HTR-8/SVneo (cell line): ENCODE data around the gene ARHGAP20.

Source experiments
- DNase-seq: peaks from one replicate; pipeline ENCODE4 v3.0.0; 2011; ENCODE audit warnings: low spot score, mixed read lengths; ENCODE audit not compliant: insufficient read length
- FAIRE-seq: peaks from 2 replicates; lab custom pipeline; 2011; peaks lifted over from hg19 to GRCh38; lab: Jason Lieb, UNC

Gene ARHGAP20, protein sequence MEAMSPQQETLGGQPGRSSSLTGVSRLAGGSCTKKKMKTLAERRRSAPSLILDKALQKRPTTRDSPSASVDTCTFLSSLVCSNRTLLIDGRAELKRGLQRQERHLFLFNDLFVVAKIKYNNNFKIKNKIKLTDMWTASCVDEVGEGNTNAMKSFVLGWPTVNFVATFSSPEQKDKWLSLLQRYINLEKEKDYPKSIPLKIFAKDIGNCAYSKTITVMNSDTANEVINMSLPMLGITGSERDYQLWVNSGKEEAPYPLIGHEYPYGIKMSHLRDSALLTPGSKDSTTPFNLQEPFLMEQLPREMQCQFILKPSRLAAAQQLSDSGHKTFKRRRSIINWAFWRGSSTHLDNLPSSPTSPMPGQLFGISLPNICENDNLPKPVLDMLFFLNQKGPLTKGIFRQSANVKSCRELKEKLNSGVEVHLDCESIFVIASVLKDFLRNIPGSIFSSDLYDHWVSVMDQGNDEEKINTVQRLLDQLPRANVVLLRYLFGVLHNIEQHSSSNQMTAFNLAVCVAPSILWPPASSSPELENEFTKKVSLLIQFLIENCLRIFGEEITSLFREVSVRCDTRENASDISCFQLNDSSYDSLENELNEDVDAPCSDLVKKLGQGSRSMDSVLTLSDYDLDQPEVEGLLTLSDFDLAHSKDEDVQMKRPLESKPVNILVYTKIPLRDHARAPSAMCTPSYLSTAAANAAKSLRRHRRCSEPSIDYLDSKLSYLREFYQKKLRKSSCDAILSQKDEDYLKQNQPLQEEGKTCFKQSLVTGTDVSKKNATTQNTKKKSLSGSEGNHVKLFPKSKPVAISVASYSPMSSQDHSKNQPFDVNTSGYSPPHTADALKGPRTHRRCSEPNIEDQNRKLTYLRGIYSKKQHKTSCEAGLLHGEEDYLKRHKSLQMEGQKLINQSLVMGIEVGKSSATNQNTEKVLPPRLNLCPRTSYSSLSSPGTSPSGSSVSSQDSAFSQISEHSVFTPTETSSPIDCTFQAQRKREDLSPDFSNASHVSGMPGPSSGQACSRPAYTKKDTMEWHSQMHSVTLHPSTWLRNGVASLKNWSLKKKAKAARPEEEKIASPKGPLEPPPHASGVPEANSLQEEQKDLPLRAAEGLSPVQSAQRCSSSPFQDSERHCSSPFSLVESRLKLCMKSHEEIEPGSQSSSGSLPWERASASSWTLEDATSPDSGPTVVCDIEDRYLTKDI

DNA sequence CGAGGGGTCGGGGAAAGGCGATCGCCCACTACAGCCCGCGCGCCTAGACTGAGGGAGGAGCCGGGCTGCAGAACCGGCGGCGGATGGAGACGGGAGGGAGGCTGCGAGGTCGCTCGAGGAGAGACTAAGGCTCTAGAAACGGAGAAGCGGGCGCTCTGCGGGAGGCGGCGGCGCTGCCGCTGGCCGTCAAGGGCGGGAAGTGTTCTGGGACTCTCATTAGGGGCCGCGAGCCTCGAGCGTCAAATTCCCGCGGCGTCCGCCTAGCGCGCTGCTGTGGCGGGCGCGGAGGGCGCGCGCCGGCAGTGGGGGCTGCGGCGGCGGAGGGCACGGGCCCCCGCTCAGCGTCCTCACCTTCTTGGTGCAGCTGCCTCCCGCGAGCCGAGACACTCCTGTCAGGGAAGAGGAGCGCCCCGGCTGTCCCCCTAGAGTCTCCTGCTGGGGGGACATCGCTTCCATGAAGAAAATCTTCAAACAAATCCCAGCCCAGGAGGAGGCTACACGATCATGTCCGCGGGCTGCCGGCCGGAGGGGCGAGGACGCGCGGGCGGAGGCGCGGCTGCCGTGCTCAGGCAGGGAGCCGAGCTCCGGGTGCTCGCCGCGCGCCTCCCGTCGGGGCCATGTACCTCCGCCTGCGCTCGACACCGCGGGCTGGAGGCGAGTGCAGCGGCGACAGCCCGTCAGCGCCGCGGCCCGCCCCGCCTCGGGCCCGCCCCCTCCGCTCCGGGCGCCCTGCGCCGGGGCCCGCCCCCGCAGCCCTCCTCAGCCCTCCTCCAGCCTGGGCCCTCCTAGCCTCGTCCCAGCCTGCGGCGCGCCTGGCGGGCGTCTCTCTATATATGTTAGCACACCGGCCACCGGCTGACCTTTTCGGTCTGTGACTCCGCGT is at the start of gene ARHGAP20:
TSS of gene ARHGAP20 (minus strand) at position 662 of the 883 bp plus-strand sequence. CDS start at position 456, 206 bp downstream.
- DNase-seq: peak; percentile 42
- FAIRE-seq: peak; percentile 38

DNA sequence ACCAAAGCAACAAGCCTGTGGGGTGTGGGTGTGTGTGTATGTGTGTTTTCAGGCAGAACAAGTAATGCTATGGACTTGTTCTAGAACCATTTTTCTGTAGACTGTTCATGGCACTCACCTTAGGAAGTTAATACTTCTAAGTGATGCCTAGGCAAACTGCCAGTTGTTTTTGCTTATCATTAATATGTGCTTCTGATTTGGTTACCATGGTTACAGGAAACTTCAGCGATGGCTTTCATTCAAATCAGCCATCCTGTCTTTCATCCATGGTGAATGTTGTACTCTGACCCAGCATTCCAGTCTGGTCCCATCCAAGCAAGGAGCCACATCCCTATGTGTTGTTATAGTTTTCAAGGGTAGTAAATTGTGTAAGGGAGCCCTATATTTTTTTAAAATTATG is 49.8 kb upstream of the ARHGAP20 start:
- no peak for FAIRE-seq
- DNase-seq: no peak

DNA sequence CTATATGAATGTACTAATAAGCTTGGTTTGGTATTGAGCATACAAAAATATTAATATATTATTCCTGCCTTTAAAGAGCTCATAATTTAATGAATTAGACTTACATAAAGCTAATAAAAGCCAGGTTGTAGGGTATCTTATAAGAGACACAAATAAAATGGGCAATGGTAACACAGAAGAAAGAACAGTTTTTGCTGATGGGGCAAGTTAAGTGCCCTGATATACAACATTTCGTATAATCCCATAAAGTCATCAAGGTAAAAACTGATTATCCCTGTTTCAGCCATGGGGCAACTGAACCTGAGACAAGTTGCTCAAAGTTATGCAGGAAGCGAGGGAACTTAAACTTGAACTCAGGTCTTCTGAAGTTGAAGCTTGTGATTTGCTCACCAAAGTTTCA is 48.9 kb upstream of the ARHGAP20 start:
- no peak for DNase-seq
- FAIRE-seq: no peak

DNA sequence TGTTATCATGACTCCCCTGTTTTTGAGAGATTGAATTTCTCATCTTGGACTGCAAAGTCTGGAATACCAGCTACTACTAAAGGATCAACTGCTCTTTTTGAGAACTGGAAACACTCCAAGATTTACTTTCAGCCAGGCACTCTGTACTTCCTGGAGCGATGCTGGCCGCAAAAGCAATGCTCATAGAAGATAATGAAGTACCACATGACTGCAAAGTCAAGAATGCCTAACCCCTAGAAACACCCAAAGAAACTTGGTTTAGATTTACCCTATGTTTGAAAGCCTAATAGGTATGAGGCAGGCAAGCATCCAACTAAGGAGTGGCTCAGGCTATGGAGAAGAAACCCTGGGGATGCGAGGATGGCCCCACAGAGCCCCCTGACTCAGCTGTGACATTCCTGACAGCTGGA is 47.7 kb upstream of the ARHGAP20 start:
- FAIRE-seq (no peak), DNase-seq (no peak)

DNA sequence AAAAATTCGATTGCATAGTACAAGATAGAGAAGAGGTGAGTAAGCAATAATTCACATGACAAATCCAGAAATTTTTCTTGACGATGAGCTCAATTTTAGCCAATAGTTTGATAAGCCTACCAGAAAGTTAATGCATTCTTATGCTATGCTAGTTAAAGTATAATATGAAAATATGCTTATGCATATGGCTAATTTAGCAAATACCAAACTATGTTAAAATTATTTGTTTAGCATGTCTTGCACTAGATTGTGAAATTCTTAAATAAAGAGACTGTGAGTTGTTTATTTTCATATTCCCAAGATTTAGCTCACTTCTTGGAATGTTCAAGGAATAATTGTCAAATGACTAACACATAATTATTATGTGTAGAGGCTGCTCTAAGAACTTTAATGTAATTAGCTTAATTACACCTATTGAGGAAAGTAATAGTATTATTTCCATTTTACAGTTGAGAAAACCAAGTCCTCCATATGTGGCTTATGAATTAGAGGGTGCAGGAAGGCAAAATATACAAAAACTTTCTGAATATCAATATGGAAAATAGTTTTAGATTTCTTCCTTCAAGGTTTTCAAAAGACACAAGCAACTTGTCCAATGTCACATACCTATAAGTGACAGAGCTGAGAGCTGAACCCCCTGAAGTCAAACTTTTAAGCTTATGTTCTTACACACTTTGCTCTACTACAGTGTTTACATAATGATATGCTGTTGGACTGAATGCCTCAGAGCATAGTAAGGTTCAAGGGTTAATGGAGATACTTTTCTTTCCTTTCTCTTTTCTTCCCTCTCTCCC is 45.9 kb upstream of the ARHGAP20 start:
- no peak for FAIRE-seq
- no peak for DNase-seq

DNA sequence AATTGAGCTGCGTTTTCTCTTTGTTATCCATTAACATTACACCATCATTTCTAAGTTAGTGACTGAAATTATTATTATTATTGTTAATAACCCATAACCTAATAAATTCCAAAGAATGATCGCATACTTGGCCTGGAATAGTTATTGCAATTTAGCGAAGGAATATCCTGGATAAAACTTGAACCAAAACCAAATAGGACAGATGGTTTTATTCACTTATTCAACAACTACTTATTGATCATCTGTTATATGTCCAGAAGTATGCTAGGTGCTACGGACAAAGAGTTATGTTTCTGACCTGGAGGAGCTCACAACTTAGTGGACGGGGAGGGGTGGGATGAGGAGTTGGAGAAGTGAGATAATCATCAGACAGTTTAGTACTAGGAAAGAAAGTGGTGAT is 44.8 kb upstream of the ARHGAP20 start:
- no peak for FAIRE-seq
- no peak for DNase-seq

DNA sequence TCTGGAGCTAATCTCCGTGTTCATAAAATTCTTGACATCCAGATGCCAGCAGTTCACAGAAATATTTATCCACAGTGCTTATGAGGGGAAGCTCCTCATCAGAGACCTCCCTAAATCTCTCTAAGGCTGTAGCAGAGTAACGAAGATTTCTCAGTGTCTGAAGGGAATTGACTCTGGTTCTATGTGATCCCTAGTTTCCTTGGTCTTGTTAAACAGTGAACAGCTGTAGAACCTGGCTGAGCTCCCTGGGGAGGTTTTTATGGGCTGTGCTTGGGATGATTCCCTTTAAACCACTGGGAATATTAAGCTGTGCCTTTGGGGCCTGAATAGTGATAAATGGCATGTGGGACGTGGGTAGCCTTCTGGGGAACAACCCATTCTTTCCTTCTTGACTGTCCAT is 43.7 kb upstream of the ARHGAP20 start:
- FAIRE-seq (no peak), DNase-seq (no peak)

DNA sequence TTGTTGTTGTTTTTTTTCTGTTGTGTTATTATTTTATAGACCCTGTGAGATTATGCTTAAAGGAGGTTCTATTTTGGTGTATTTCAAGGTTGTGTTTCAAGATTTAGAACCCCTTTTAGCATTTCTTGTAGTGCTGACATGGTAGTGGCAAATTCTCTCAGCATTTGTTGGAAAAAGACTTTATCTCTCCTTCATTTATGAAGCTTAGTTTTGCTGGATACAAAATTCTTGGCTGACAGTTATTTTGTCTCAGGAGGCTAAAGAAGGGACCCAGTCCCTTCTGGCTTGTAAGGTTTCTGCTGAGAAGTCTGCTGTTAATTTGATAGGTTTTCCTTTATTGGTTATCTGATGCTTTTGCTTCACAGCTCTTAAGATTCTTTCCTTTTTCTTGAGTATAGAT is 40.7 kb upstream of the ARHGAP20 start:
- DNase-seq (no peak), FAIRE-seq (no peak)

DNA sequence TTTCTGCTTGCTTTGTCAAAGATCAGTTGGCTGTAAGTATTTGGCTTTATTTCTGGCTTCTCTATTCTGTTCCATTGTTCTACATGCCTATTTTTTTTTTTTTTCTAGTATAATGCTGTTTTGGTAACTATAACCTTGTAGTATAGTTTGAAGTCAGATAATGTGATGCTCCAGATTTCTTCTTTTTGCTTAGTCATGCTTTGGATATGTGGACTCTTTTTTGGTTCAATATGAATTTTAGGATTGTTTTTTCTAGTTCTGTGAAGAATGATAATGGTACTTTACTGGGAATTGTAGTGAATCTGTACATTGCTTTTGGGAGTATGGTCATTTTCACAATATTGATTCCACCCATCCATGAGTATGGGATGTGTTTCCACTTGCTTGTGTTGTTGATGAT is 37.9 kb upstream of the ARHGAP20 start:
- FAIRE-seq: no peak
- no peak for DNase-seq

DNA sequence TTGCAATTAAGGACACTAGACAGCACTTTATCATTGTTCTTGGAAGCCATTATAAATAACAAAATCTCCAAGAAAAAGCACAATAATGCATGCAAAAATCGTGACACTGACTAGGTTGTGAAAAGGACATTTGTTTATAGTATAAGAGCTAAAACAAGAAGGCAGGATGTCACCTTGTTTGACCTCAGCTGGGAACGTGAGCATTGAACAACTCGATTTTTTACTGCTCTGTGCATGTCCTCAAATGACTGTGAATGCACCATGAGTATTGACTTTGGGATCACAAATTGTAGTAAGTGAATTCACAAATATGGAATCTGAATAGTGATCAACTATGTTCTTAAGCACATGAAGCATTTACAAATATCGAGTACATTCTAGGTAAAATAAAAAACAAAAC is 35.3 kb upstream of the ARHGAP20 start:
- FAIRE-seq (peak; percentile 58), DNase-seq (no peak)

DNA sequence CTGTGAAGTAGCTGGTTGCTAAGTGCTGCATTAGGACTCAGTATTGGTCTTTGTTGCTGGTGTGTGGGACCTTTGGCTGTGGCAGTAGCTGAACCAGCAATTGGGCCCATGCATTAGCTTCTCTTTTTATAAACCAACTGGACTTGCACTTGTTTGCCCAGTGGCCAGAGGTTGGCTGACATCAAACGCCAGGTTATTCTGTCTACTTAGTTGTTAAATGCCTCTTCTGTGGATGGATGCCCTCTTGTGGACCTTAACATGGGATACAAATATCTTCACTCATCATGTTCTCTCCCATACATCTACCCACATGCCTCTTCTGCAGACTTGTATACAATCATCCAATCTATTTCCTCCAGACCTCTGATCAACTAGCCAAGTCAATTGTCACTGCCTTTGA is 26.4 kb upstream of the ARHGAP20 start:
- DNase-seq (no peak), FAIRE-seq (no peak)

DNA sequence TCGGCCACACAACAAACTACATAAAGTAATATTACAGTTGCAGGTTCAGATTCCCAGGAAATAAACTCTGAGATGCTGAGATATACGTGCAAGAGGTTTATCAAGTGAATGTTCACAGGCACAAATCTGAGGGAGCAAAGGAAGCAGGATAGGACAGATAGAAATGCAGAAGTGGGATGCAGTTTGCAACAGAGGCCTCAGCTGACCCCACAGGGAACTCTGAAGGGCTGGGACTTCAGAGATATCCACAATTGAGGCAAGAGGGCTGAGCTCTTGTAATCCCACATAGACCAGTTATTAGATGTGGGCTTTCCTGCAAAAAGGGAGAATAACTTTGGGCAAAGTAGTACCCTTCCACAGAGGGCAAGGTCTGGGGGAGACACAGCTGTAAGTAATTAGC is 25.4 kb upstream of the ARHGAP20 start:
- no peak for DNase-seq

DNA sequence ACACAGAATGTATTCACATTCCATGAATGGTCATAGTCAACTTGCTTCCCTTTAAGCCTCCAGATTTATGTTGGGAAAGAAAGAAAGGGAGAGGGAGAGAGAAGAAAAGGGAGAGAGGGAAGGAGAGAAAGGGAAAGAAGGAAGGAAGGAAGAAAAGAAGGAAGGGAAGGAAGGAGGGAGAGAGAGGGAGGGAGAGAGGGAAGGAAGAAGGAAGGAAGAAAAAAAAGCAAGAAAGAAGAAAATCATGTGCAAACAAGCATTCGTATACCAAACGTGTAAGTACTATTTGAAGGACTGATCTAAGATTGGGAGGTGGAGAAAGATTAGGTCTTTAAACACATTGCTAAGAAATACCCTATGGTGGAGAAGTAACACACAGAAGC is 23.9 kb upstream of the ARHGAP20 start:
- no peak for FAIRE-seq
- no peak for DNase-seq

More for the DNA sequence above, 25.4 kb upstream of the ARHGAP20 start:
- FAIRE-seq: no peak

DNA sequence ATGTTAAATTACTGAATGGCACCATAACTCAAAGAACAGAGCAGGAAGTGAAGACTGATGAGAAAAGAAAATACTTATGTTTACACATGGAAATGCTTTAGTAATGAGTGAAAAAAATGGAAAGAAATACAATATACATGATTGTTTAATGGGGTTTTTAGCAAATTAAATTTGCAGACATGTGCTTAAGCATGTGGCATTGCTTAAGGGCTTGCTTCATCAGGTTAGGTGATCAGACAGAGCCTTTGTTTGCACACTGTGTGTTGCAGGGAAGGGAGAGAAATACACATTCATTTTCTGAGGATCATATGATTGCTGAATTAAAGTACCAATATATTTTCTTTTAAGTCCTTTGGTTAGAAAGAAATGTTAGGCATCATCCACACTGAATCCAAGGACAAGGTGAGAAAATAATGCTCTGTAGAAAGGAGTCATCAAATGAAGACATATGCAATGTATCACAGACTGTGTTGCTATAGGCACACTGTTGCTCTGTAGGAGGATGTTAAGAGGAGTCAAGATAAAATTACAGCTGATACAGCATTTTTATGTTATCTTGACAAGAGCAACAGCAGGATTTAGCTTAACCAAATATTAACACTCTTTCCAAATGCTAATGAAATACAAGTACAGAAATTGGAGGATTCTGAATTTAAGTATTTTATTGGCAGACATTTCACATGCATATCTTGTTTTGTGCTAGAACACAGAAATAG is 23.4 kb upstream of the ARHGAP20 start:
- no peak for FAIRE-seq

DNA sequence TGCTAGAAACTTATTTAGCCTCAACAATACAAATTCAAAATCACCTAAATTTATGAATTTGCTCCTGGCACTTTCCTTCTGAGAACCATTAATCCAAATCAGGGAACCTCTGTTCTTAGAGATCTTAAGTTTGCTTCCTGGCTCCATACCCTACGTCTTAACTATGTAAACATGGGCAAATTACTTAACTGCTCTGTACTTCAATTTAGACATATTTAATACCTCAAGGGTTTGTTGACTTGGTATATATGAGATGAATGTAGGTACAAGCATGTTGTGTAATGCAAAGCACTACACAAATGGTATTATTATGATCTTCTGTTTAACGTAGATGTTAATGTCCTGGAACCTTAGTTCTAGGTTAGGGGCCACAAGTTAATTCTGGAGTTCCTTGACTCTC is 22.6 kb upstream of the ARHGAP20 start:
- no peak for FAIRE-seq
- DNase-seq: no peak

More for the DNA sequence above, 23.4 kb upstream of the ARHGAP20 start:
- DNase-seq: no peak

DNA sequence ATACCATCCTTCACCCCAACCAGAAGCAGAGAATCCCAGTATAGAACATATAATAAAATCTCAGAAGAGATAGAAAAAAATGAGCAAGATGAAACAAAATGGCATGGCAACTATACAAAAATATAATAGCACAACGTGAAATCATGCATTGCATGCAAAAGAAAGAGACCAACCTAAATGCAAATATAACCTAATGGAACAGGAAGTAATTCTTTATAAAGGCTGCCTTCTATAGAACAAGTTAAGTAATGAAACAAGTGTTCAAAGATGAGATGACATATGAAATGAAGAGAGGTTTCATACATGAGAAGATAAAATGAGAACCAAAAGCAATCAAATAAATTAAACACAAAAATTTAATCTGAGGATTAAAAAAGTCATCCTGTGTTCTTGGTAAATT is 18.5 kb upstream of the ARHGAP20 start:
- no peak for FAIRE-seq
- no peak for DNase-seq

DNA sequence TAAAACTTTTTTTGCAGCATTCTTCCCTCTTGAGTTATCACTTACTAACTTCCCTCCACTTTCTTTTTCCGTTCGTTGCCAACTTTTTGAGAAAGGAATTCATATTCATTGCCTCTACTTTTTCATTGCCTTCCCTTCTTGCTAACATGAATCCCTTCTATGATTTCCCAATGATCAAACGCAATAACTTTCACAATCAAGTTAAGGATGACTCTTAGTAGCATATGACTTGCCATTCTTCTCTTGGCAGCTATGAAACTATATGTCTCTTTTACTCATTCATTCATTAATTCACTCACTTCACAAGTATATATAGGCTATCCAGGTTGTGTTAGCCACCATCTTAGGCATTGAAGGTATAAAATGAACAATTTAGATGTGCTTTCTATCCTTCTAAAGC is 16.6 kb upstream of the ARHGAP20 start:
- no peak for DNase-seq
- FAIRE-seq: no peak

DNA sequence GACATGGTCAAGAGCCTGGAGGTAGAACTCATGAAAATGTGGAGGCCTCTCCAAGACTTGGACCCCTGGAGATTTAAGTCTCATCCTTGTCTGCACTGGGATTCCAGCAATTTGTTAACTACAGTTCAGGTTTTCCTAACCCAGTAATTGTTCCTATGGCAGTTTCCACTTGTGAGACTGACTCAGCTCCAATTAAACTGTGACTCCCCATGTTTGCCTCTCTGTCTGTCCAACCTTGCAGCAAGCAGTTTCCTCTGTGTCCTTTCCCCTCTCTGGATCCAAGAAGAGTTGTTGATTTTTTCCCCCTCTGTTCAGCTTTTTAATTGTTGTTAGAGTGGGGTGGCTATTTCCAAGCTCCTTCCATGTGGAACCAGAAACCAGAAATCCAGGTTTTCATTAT is 16.2 kb upstream of the ARHGAP20 start:
- DNase-seq (no peak), FAIRE-seq (no peak)
